Left ventricle myocardium inferior (tissue), 1 donor: ENCODE measurements around the gene ASH1L. TPM values are rescaled to one million over a fixed set of nuclear protein-coding genes. Genes with fewer than 3 reads are reported as not detected.
"Not testable (repeated sequence)": the region's sequence is repeated elsewhere in the genome, so short reads cannot be mapped to it uniquely, and the experiment has no call there.

Experiments used
- DNase-seq: peaks from one replicate; pipeline ENCODE4 v3.0.0-alpha.2; 2020
- H3K27ac ChIP-seq: fragments of 200-600 bp; replicated peaks from 2 replicates; pipeline ENCODE4 v1.8.0; 2021
- H3K27me3 ChIP-seq: fragments of 200-600 bp; 2 replicates; pipeline ENCODE4 v1.8.0; 2021; ENCODE audit warnings: low read depth
- H3K36me3 ChIP-seq: fragments of 200-600 bp; 2 replicates; pipeline ENCODE4 v1.8.0; 2021
- H3K4me1 ChIP-seq: fragments of 200-600 bp; 2 replicates; pipeline ENCODE4 v1.8.0; 2021
- H3K4me3 ChIP-seq: fragments of 200-600 bp; 2 replicates; pipeline ENCODE4 v1.8.0; 2021; ENCODE audit warnings: mild to moderate bottlenecking, moderate library complexity
- H3K9me3 ChIP-seq: fragments of 200-600 bp; replicated peaks from 2 replicates; pipeline ENCODE4 v1.8.0; 2021
- CTCF ChIP-seq: fragments of 200-600 bp; IDR thresholded peaks from 2 replicates; pipeline ENCODE4 v1.8.0; 2021; ENCODE audit warnings: antibody characterized with exemption, mild to moderate bottlenecking, borderline replicate concordance
- intact Hi-C: fragments of 100-400 bp; cut with micrococcal nuclease; formaldehyde crosslinking; loops from one replicate; pipeline ENCODE4 v1.11.0; 2022
- total RNA-seq: library from RNA; stranded (reverse); fragmentation: NEBNext Ultra II Directional; extraction: Animal tissue kit (Norgen Biotek cat#: 25700); gene quantifications from one replicate; pipeline ENCODE4 v1.2.1, GENCODE V29; 2021
- donor health status: DM: no; HTN: yes; CAD: no; lungs with severe emphysema.

Gene ASH1L
- total RNA-seq, 1 donor from 2014 or later, result 38.7 TPM

DNA sequence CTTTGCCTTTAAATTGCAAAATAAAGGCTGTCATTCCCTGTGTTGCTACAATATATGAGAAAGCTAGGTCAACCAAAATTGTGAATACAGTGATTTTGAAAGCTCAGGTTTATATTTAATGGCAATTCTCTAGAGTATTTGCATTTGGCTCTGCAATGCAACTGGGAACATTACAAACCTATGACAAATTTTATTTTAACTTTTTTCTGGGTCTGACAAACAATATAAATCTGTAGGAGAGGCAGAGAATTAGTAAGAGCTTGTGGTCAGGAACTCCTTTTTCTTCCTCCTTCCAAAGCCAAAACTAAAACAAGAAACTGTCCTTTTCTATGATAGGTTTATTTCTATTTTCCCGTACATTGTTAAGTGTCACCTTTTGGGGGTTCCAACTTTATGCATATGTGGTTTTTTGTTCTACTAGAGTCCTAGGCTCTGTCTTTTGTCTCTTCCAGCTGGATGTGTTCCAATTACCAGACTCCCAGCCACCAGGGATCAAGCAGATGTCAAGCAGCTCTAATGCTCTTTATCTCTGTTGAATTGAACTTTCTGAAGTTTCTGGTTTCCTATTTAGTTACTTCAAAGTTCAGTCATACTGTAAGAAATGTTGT is 106.9 kb downstream of the ASH1L start:
- Histone ChIP-seq H3K9me3 (no peaks in the 10 kb centered on the region), H3K27ac (peak overlapping the region; percentile 28), H3K36me3 (peaks cover 30% of the 10 kb centered on the region), H3K4me3 (no peak overlapping the region), H3K27me3 (no peaks in the 10 kb centered on the region), H3K4me1 (peaks cover 20% of the 10 kb centered on the region)
- no peak for DNase-seq
- intact Hi-C loops, result no loop called here
- no peak for TF ChIP-seq CTCF

GRCh38 chr1:155454096-155454495 is 108.5 kb downstream of the ASH1L start:
- H3K27ac ChIP-seq, result no peak overlapping the region
- no peaks in the 10 kb centered on the region for H3K27me3 ChIP-seq
- no peak overlapping the region for H3K4me3 ChIP-seq
- no peak for DNase-seq
- TF ChIP-seq CTCF, result no peak
- intact Hi-C loops, result no loop called here
- H3K36me3 ChIP-seq, result peaks cover 37% of the 10 kb centered on the region
- peaks cover 20% of the 10 kb centered on the region for H3K4me1 ChIP-seq
- H3K9me3 ChIP-seq, result no peaks in the 10 kb centered on the region

GRCh38 chr1:155453141-155453540 is 109.5 kb downstream of the ASH1L start:
- H3K36me3 ChIP-seq, result peaks cover 43% of the 10 kb centered on the region
- no peaks in the 10 kb centered on the region for H3K27me3 ChIP-seq
- TF ChIP-seq CTCF, result no peak
- no peaks in the 10 kb centered on the region for H3K9me3 ChIP-seq
- no peak overlapping the region for H3K4me3 ChIP-seq
- H3K27ac ChIP-seq, result no peak overlapping the region
- intact Hi-C loops, result no loop called here
- no peak for DNase-seq
- H3K4me1 ChIP-seq, result peaks cover 20% of the 10 kb centered on the region

DNA sequence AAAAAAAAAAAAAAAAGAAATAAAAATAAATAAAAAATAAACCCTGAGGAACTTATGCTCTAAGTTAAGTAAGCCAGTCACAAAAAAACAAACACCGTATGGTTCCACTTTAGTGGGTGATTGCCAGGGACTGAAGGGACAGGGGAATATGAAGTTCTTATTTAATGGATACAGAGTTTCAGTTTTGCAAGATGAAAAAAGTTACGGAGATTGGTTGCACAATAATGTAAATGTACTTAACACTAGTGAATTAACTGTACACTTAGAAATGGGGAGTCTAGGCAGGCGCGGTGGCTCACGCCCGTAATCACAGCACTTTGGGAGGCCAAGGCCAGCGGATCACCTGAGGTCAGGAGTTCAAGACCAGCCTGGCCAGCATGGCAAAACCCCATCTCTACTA is 111.4 kb downstream of the ASH1L start:
- TF ChIP-seq CTCF, result no peak
- Histone ChIP-seq H3K4me3 (no peak overlapping the region), H3K4me1 (peaks cover 10% of the 10 kb centered on the region), H3K9me3 (no peaks in the 10 kb centered on the region), H3K27ac (no peak overlapping the region), H3K27me3 (no peaks in the 10 kb centered on the region), H3K36me3 (peaks cover 44% of the 10 kb centered on the region)
- intact Hi-C loops, result no loop called here
- no peak for DNase-seq

DNA sequence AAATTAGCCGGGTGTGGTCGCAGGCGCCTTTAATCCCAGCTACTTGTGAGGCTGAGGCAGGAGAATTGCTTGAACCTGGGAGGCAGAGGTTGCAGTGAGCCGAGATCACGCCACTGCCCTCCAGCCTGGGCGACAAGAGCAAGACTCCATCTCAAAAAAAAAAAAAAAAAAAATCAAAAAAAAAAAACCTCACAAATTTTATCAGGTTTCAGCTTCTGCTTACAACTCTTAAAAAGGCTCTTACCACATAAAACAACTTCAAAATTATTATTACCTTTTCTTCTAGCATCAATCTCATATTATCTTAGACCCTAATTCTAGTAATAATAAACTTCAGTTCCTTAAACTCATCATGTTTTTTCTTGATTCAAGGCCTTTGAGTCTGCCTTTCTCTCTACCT is 120.2 kb downstream of the ASH1L start:
- intact Hi-C loops, H3K27me3 ChIP-seq, H3K27ac ChIP-seq, H3K4me3 ChIP-seq, DNase-seq, H3K4me1 ChIP-seq, H3K9me3 ChIP-seq: not testable (repeated sequence)
- peaks cover 17% of the 10 kb centered on the region for H3K36me3 ChIP-seq

- no peaks in the 10 kb centered on the region for H3K9me3 ChIP-seq
- DNase-seq, result no peak
- no peaks in the 10 kb centered on the region for H3K27me3 ChIP-seq
- TF ChIP-seq CTCF, result no peak
- no peak overlapping the region for H3K4me3 ChIP-seq
- intact Hi-C loops, result no loop called here
- H3K36me3 ChIP-seq, result peaks cover 35% of the 10 kb centered on the region
- H3K4me1 ChIP-seq, result peaks cover 14% of the 10 kb centered on the region
- H3K27ac ChIP-seq, result peak overlapping the region; percentile 28
These were observed 125.2 kb downstream of the ASH1L start for GRCh38 chr1:155437405-155437804.

GRCh38 chr1:155433831-155434389 is 128.7 kb downstream of the ASH1L start:
- intact Hi-C loops, H3K4me3 ChIP-seq, H3K27me3 ChIP-seq, H3K27ac ChIP-seq, DNase-seq, H3K9me3 ChIP-seq: not testable (repeated sequence)
- Histone ChIP-seq H3K4me1 (peaks cover 14% of the 10 kb centered on the region), H3K36me3 (peaks cover 43% of the 10 kb centered on the region)

DNA sequence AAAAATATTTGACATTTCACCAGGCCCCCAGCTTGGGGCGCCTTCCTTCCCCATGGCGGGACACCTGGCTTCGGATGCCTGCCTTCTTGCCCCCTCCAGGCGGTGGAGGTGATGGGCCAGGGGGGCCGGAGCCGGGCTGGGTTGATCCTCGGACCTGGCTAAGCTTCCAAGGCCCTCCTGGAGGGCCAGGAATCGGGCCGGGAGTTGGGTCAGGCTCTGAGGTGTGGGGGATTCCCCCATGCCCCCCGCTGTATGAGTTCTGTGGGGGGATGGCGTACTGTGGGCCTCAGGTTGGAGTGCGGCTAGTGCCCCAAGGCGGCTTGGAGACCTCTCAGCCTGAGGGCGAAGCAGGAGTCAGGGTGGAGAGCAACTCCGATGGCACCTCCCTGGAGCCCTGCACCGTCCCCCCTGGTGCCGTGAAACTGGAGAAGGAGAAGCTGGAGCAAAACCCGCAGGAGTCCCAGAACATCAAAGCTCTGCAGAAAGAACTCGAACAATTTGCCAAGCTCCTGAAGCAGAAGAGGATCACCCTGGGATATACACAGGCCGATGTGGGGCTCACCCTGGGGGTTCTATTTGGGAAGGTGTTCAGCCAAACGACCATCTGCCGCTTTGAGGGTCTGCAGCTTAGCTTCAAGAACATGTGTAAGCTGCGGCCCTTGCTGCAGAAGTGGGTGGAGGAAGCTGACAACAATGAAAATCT is 129.3 kb downstream of the ASH1L start:
- peaks cover 39% of the 10 kb centered on the region for H3K36me3 ChIP-seq
- H3K27ac ChIP-seq, DNase-seq, H3K9me3 ChIP-seq, H3K27me3 ChIP-seq, H3K4me3 ChIP-seq, intact Hi-C loops: not testable (repeated sequence)
- H3K4me1 ChIP-seq, result peaks cover 12% of the 10 kb centered on the region
